Bronchial epithelial cell (primary cell): ENCODE measurements around the gene MALRD1. TPM values are rescaled to one million over a fixed set of nuclear protein-coding genes. Genes with fewer than 3 reads are reported as not detected.

Experiments
- DNase-seq: peaks from one replicate; pipeline ENCODE4 v3.0.0-alpha.2; 2010; ENCODE audit warnings: low read depth
- FAIRE-seq: peaks from 2 replicates; lab custom pipeline; 2011; peaks lifted over from hg19 to GRCh38; lab: Jason Lieb, UNC
- H3K27me3 ChIP-seq: 2 replicates; pipeline ENCODE4 v1.5.1; 2011; ENCODE audit warnings: low read length; ENCODE audit not compliant: control insufficient read depth, insufficient read depth
- H3K36me3 ChIP-seq: 2 replicates; pipeline ENCODE4 v1.5.1; 2011; ENCODE audit warnings: low read length; ENCODE audit not compliant: control insufficient read depth, insufficient read depth
- H3K4me3 ChIP-seq: 2 replicates; pipeline ENCODE4 v1.5.1; 2011; ENCODE audit warnings: mild to moderate bottlenecking, low read depth, low read length, control low read depth
- CTCF ChIP-seq: IDR thresholded peaks from 2 replicates; pipeline ENCODE4 v1.5.1; 2011; ENCODE audit warnings: mild to moderate bottlenecking, moderate library complexity, low read length, control low read depth, inconsistent platforms; ENCODE audit not compliant: insufficient read depth, severe bottlenecking
- total RNA-seq: library from RNA; depleted of rRNA; stranded (reverse); fragments of >200 nt; gene quantifications from 2 replicates; pipeline ENCODE4 v1.2.1, GENCODE V29; 2014

The MALRD1 gene
- total RNA-seq = not detected in 2 replicates

GRCh38 chr10:19048489-19048888 lies at the start of gene MALRD1:
MALRD1 (plus strand) TSS chr10:19048801; CDS start chr10:19048939, 138 bp downstream.
- no peak for FAIRE-seq
- no peaks in the 10 kb centered on the region for H3K27me3 ChIP-seq
- DNase-seq = no peak
- no peaks in the 10 kb centered on the region for H3K36me3 ChIP-seq
- no peak within 1 kb of the TSS for H3K4me3 ChIP-seq
- TF ChIP-seq CTCF = no peak

- Histone ChIP-seq H3K27me3 (no peaks in the 10 kb centered on the region), H3K36me3 (no peaks in the 10 kb centered on the region), H3K4me3 (no peak overlapping the region)
- DNase-seq (no peak), FAIRE-seq (no peak)
- TF ChIP-seq CTCF = no peak
These were observed 45.3 kb upstream of the MALRD1 start for GRCh38 chr10:19003341-19003740.

GRCh38 chr10:19012111-19012510 lies 36.5 kb upstream of the MALRD1 start:
- FAIRE-seq (no peak), DNase-seq (no peak)
- Histone ChIP-seq H3K27me3 (no peaks in the 10 kb centered on the region), H3K36me3 (no peaks in the 10 kb centered on the region), H3K4me3 (no peak overlapping the region)
- TF ChIP-seq CTCF = no peak

- H3K36me3 ChIP-seq = no peaks in the 10 kb centered on the region
- peak; percentile 81 for DNase-seq
- FAIRE-seq = no peak
- H3K4me3 ChIP-seq = no peak overlapping the region
- no peak for TF ChIP-seq CTCF
- H3K27me3 ChIP-seq = no peaks in the 10 kb centered on the region
These were observed 34.6 kb upstream of the MALRD1 start for GRCh38 chr10:19014034-19014433.

- no peaks in the 10 kb centered on the region for H3K36me3 ChIP-seq
- DNase-seq (no peak), FAIRE-seq (no peak)
- no peaks in the 10 kb centered on the region for H3K27me3 ChIP-seq
- TF ChIP-seq CTCF = no peak
- no peak overlapping the region for H3K4me3 ChIP-seq
These were observed 34.1 kb upstream of the MALRD1 start for GRCh38 chr10:19014498-19014897.
